Calu3 (cell line): Measurements from ENCODE around the gene RGPD5. TPM values are rescaled to one million over a fixed set of nuclear protein-coding genes. Genes with fewer than 3 reads are reported as not detected.
A peak's percentile ranks its signal among the peaks of the same experiment; 100 is the strongest.
"Not testable (repeated sequence)": the region's sequence is repeated elsewhere in the genome, so short reads cannot be mapped to it uniquely, and the experiment has no call there.

Experiments used
- Bru-seq: library from RNA; stranded (reverse); fragments of 400-500 nt; gene quantifications from one replicate; lab custom pipeline; 2021; lab: Mats Ljungman, UMichigan
- BruChase-seq, 2 experiments: library from RNA; stranded (reverse); fragments of 400-500 nt; gene quantifications; one replicate each; lab custom pipeline; 2021; lab: Mats Ljungman, UMichigan
- BruUV-seq: library from RNA; stranded (reverse); fragments of 400-500 nt; replicated peaks from 2 replicates; lab custom pipeline; 2021; lab: Mats Ljungman, UMichigan
- CTCF ChIA-PET: fragments of 300-600 bp; sonication (Branson Sonifier 250); formaldehyde crosslinking; loops from one replicate; lab custom pipeline; 2022; ENCODE audit warnings: antibody characterized with exemption; lab: Charles Lee
- DNase-seq: peaks from one replicate; pipeline ENCODE4 v3.0.0; 2022
- H3K27ac Mint-ChIP-seq: one replicate; pipeline ENCODE4 v1.8.0; 2022; ENCODE audit warnings: mixed read lengths; ENCODE audit not compliant: unreplicated experiment
- H3K27me3 Mint-ChIP-seq: one replicate; pipeline ENCODE4 v1.8.0; 2022; ENCODE audit warnings: mixed read lengths; ENCODE audit not compliant: unreplicated experiment
- H3K36me3 Mint-ChIP-seq: one replicate; pipeline ENCODE4 v1.8.0; 2022; ENCODE audit warnings: mild to moderate bottlenecking, moderate library complexity, mixed read lengths; ENCODE audit not compliant: insufficient read depth, unreplicated experiment
- H3K4me1 Mint-ChIP-seq: one replicate; pipeline ENCODE4 v1.8.0; 2022; ENCODE audit warnings: mild to moderate bottlenecking, low read depth, mixed read lengths; ENCODE audit not compliant: unreplicated experiment
- H3K4me3 Mint-ChIP-seq: one replicate; pipeline ENCODE4 v1.8.0; 2022; ENCODE audit warnings: mild to moderate bottlenecking, low read depth, moderate library complexity, mixed read lengths; ENCODE audit not compliant: unreplicated experiment
- H3K9me3 Mint-ChIP-seq: one replicate; pipeline ENCODE4 v1.8.0; 2022; ENCODE audit warnings: low read depth, mixed read lengths; ENCODE audit not compliant: unreplicated experiment
- intact Hi-C: fragments of 100-400 bp; cut with micrococcal nuclease; formaldehyde crosslinking; loops from one replicate; pipeline ENCODE4 v1.10.0; 2022; ENCODE audit not compliant: unreplicated experiment
- long read RNA-seq: library from polyadenylated mRNA; stranded (forward); transcript quantifications from one replicate; pipeline ENCODE4 v2.0.0, GENCODE V29; 2022
- total RNA-seq: library from RNA; stranded (reverse); gene quantifications from 2 replicates; pipeline ENCODE4 v1.2.3, GENCODE V29; 2022

RGPD5 gene
- 19.8 and 22.9 TPM in 2 replicates for total RNA-seq
- percentile 13 among the genes with signal in this experiment for Bru-seq, nascent RNA
- percentile 7 among the genes with signal in this experiment for BruChase-seq, experiment 1, labeled RNA remaining after a 6-hour chase
- BruChase-seq, experiment 2, labeled RNA remaining after a 2-hour chase: percentile 4 among the genes with signal in this experiment
- long read RNA-seq: 0 reads

GRCh38 chr2:109794074-109794737 lies at the start of gene RGPD5:
RGPD5 (plus strand) TSS chr2:109794305; CDS start chr2:109794466, 161 bp downstream.
- CTCF ChIA-PET, H3K4me1 Mint-ChIP-seq, intact Hi-C loops, H3K9me3 Mint-ChIP-seq, BruUV-seq, H3K36me3 Mint-ChIP-seq, H3K27ac Mint-ChIP-seq, H3K27me3 Mint-ChIP-seq, H3K4me3 Mint-ChIP-seq, DNase-seq: not testable (repeated sequence)

GRCh38 chr2:109751572-109751971 lies 42.5 kb upstream of the RGPD5 start:
- H3K4me1 Mint-ChIP-seq, H3K9me3 Mint-ChIP-seq, BruUV-seq, H3K27me3 Mint-ChIP-seq, H3K4me3 Mint-ChIP-seq, CTCF ChIA-PET, H3K27ac Mint-ChIP-seq, intact Hi-C loops, H3K36me3 Mint-ChIP-seq, DNase-seq: not testable (repeated sequence)

- DNase-seq, H3K4me1 Mint-ChIP-seq, H3K27ac Mint-ChIP-seq, H3K36me3 Mint-ChIP-seq, H3K9me3 Mint-ChIP-seq, intact Hi-C loops, H3K4me3 Mint-ChIP-seq, BruUV-seq, CTCF ChIA-PET, H3K27me3 Mint-ChIP-seq: not testable (repeated sequence)
Observed at GRCh38 chr2:109757163-109757824, 36.8 kb upstream of the RGPD5 start.

- H3K36me3 Mint-ChIP-seq, H3K27ac Mint-ChIP-seq, DNase-seq, BruUV-seq, H3K27me3 Mint-ChIP-seq, H3K9me3 Mint-ChIP-seq, CTCF ChIA-PET, intact Hi-C loops, H3K4me1 Mint-ChIP-seq, H3K4me3 Mint-ChIP-seq: not testable (repeated sequence)
Observed at GRCh38 chr2:109760265-109761042, 33.7 kb upstream of the RGPD5 start.

GRCh38 chr2:109761043-109761454 lies 33.1 kb upstream of the RGPD5 start:
- H3K36me3 Mint-ChIP-seq, H3K27ac Mint-ChIP-seq, intact Hi-C loops, H3K4me1 Mint-ChIP-seq, DNase-seq, CTCF ChIA-PET, H3K4me3 Mint-ChIP-seq, H3K9me3 Mint-ChIP-seq, BruUV-seq: not testable (repeated sequence)
- peaks cover 15% of the 10 kb centered on the region for H3K27me3 Mint-ChIP-seq

- intact Hi-C loops, H3K4me1 Mint-ChIP-seq, H3K9me3 Mint-ChIP-seq, H3K4me3 Mint-ChIP-seq, H3K36me3 Mint-ChIP-seq, DNase-seq, H3K27ac Mint-ChIP-seq, CTCF ChIA-PET, BruUV-seq: not testable (repeated sequence)
- peaks cover 22% of the 10 kb centered on the region for H3K27me3 Mint-ChIP-seq
Observed at GRCh38 chr2:109761976-109762375, 32.1 kb upstream of the RGPD5 start.

GRCh38 chr2:109766074-109766473 lies 28.0 kb upstream of the RGPD5 start:
- H3K4me1 Mint-ChIP-seq, intact Hi-C loops, H3K9me3 Mint-ChIP-seq, BruUV-seq, H3K36me3 Mint-ChIP-seq, H3K27ac Mint-ChIP-seq, DNase-seq, CTCF ChIA-PET, H3K4me3 Mint-ChIP-seq: not testable (repeated sequence)
- peaks cover 22% of the 10 kb centered on the region for H3K27me3 Mint-ChIP-seq

- H3K4me3 Mint-ChIP-seq, DNase-seq, intact Hi-C loops, H3K4me1 Mint-ChIP-seq, H3K9me3 Mint-ChIP-seq, BruUV-seq, H3K27ac Mint-ChIP-seq, H3K36me3 Mint-ChIP-seq, CTCF ChIA-PET: not testable (repeated sequence)
- peaks cover 22% of the 10 kb centered on the region for H3K27me3 Mint-ChIP-seq
Observed at GRCh38 chr2:109766886-109767578, 27.1 kb upstream of the RGPD5 start.

GRCh38 chr2:109768934-109769333 lies 25.2 kb upstream of the RGPD5 start:
- H3K4me3 Mint-ChIP-seq, DNase-seq, H3K36me3 Mint-ChIP-seq, BruUV-seq, H3K4me1 Mint-ChIP-seq, intact Hi-C loops, CTCF ChIA-PET, H3K9me3 Mint-ChIP-seq, H3K27ac Mint-ChIP-seq: not testable (repeated sequence)
- H3K27me3 Mint-ChIP-seq: peaks cover 22% of the 10 kb centered on the region
